ENCODE measurements around the gene PFAS. TPM values are rescaled to one million over a fixed set of nuclear protein-coding genes. Genes with fewer than 3 reads are reported as not detected.
"Not testable (repeated sequence)": the region's sequence is repeated elsewhere in the genome, so short reads cannot be mapped to it uniquely, and the experiment has no call there.

The PFAS gene
- total RNA-seq, 1 experiment from 2014 or later = 22.9 TPM

DNA sequence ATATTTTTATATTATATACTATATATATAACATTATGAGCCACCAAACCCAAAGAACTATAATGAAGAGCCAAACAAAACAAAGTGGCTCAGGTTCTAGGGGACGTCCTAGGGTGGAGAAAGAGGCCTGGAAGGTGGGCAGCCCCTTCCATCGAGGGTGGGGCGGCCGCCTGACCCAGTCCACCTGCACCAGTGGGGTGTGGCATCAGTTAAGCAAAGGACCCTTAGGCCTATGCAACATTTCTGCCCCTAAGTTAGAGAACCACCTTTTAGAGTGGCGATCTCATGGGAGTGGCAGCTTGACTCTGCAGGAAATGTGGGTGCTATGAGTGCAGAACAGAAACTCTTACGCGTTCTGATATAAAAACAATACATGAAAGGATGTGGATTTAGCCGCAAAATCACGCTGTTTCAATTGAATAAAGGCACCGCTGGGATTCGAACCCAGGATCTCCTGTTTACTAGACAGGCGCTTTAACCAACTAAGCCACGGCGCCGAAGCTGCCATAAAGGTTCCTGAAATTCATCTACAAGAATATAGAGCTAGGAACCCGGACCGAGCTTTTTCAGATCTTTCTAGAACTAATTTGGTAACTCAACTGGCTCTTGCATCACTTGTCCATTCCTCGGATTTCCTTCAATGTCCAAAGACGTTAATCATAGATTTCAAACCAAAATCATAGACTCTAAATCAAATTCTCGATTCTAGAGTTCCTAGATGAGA, 23.1 kb upstream of the PFAS start:
- peak; percentile 84 for DNase-seq (ENCODE audit: low read depth)

GRCh38 chr17:8226536-8227237, 22.4 kb upstream of the PFAS start:
- peak; percentile 91 for DNase-seq (ENCODE audit: low read depth)

DNA sequence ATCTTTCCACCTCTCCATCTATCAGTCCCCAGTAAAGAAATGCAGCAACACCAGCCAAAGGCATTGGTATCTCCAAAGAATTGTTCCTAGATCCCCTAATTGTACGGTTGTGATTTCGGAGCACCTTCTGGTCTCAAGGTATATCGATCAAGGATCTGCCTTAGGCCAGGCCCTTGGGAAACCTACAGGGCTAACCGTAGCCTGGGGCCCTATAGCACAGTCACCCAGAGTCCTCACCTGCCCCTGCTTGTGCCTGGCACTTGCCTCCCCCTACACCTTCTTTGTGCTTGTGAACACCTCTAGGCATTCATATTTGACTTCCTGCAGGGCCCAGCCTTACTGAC, 21.9 kb upstream of the PFAS start:
- no peak for DNase-seq (ENCODE audit: low read depth)

- DNase-seq (ENCODE audit: low read depth) = no peak
Observed at GRCh38 chr17:8231701-8232100, 17.4 kb upstream of the PFAS start.

DNA sequence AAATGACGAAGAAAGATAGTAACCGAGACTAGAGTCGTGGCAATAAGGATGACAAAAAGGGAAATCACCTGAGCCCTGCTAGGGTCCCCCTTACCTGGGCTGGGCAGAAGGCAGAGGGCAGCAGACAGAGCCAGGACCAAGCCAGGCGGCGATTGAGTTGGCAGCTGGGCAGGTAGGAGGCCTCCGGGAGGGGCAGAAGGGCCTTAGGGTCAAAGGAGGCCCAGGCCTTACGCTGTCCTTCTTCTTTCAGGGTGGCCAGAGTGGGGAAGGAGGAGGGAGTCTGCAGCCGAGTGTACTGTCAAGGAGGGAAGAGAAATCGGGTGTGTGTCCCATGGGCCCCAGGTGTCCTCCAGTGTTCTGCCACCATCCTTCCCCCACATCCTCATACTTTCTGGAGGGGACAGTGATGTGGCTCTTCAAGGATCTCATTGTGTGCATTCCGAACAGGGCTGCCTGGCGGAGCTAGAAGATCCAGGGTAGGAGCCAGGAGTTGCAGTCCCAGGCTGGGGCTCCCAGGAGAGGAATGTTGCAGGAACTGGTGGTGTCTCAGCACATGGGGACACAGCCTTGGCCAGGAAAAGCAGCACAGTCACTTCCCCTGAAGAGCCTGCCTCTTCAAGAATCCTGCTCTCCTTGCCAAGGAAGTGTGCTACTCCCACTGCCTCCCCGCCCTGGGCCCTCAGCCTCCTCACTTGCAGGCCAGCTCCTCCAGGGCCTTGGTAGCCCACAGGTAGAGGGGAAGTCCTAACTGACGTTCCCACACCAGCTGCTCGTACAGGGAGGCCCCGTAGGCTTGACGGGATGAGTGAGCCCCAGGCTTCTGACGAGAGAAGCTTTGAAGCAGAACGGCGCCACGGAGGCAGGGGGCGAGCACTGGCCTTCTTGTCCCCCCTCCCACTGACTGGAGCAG, 14.5 kb upstream of the PFAS start:
- DNase-seq (ENCODE audit: low read depth) = no peak

GRCh38 chr17:8235676-8236075, 13.4 kb upstream of the PFAS start:
- DNase-seq (ENCODE audit: low read depth) = no peak

GRCh38 chr17:8237175-8237574, 11.9 kb upstream of the PFAS start:
- no peak for DNase-seq (ENCODE audit: low read depth)

GRCh38 chr17:8237886-8238285, 11.2 kb upstream of the PFAS start:
- no peak for DNase-seq (ENCODE audit: low read depth)

DNA sequence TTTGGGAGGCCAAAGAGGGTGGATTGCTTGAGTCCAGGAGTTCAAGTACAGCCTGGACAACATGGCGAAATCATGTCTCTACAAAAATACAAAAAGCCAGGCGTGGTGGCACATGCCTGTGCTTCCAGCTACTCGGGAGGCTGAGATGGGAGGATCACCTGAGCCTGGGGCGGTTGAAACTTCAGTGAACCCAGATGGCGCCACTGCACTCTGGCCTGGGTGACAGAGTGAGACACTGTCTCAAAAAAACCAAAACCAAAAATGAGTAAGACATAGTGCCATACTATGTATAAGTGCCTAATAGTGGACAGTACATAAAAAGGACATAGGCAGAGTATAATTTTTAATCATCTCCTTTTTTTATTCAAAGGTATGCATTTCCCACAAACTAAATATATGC, 5.3 kb upstream of the PFAS start:
- no peak for DNase-seq (ENCODE audit: low read depth)

GRCh38 chr17:8244768-8245167, 4.3 kb upstream of the PFAS start:
- no peak for DNase-seq (ENCODE audit: low read depth)

- DNase-seq (ENCODE audit: low read depth) = no peak
Observed at GRCh38 chr17:8249621-8250500, 772 bp downstream of the PFAS start.

DNA sequence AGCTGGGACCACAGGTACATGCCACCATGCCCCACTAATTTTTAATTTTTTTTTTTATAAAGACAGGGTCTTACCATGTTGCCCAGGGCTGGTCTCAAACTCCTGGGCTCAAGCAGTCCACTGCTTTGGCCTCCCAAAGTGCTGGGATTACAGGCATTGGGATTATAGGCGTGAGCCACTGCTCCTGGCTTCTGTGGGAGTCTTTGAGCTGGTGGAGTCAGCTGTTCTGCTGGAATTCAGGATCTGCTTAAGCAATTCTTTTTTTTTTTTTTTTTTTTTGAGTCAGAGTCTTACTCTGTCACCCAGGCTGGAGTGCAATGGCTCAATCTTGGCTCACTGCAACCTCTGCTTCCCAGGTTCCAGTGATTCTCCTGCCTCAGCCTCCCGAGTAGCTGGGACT, 2.3 kb downstream of the PFAS start:
- not testable (repeated sequence) for DNase-seq (ENCODE audit: low read depth)

DNA sequence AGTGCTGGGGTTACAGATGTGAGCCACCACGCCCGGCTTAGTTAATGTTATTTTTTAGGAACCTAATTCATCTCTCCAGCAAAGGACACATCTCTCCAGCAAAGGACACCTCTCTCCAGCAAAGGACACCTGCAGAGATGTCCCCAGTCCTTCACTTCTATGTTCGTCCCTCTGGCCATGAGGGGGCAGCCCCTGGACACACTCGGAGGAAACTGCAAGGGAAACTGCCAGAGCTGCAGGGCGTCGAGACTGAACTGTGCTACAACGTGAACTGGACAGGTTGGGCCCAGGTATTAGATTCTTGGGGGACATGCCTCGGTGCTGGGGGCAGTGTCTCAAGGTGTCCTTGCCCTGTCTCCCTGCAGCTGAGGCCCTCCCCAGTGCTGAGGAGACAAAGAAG, 4.7 kb downstream of the PFAS start:
- no peak for DNase-seq (ENCODE audit: low read depth)

DNA sequence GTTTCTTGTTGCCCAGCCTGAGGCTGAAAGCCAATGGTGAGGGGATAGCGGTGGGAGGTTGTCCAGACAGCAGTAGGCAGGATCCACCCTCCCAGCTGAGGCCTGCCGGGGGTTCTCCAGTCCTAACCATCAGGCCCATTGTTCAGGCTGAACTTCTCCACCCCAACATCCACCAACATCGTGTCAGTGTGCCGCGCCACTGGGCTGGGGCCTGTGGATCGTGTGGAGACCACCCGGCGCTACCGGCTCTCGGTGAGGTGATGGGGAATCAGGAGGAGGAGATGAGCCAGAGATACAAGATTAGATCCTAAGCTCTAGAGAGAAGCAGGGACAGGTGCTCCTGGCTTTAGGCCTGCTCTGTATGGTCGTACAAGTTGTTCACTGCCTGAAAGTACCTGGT, 5.8 kb downstream of the PFAS start:
- no peak for DNase-seq (ENCODE audit: low read depth)

GRCh38 chr17:8255499-8255898, 6.4 kb downstream of the PFAS start:
- DNase-seq (ENCODE audit: low read depth) = no peak

GRCh38 chr17:8256291-8256690, 7.2 kb downstream of the PFAS start:
- no peak for DNase-seq (ENCODE audit: low read depth)

DNA sequence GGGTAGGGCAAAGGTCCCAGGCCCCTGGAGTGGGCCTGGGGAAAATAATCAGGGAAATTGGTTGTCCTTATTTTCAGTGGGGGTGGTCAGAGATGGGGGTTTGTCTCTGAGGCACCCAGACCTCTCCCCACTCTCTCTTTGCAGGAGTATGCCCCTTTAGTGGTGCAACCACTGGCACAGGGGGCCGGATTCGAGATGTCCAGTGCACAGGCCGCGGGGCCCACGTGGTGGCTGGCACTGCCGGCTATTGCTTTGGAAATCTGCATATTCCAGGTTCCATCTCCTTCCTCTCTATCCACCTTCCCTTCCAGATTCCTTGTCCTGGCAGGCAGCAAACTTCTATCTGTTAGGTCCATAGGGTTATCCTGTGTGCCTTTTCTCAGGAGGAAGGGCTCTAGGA, 7.6 kb downstream of the PFAS start:
- DNase-seq (ENCODE audit: low read depth) = no peak

DNA sequence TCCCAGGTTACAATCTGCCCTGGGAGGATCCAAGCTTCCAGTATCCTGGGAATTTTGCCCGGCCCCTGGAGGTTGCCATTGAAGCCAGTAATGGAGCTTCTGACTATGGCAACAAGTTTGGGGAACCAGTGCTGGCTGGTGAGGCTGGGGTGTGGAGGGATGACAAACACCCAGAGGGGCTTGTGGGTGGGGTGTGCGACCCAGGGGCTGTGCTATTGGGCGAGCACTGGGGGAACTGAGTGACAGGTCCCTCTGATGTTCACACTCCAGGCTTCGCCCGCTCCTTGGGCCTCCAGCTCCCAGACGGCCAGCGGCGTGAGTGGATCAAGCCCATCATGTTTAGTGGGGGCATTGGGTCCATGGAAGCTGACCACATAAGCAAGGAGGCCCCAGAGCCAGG, 8.7 kb downstream of the PFAS start:
- DNase-seq (ENCODE audit: low read depth) = no peak

DNA sequence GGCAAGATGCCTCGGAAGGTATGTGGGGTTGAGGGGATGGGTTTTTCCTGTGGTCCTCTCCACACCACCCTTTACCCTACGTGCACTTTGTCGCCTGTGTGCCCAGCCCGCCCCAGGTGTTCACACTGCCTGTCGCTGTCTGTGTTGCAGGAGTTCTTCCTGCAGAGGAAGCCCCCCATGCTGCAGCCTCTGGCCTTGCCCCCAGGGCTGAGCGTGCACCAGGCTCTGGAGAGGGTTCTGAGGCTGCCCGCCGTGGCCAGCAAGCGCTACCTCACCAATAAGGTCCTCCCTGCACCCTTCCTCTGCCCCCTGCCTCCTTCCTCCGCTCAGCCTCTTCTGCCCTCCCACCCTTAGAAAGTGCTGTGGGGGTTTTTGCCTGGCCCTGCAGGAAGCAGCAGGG, 15.2 kb downstream of the PFAS start:
- DNase-seq (ENCODE audit: low read depth) = no peak

GRCh38 chr17:8264836-8265542, 15.9 kb downstream of the PFAS start:
- DNase-seq (ENCODE audit: low read depth) = no peak

Data from M059J (cell line).